GM21786 (cell line): Measurements from ENCODE around the gene BBS12.
"Not testable (repeated sequence)": the region's sequence is repeated elsewhere in the genome, so short reads cannot be mapped to it uniquely, and the experiment has no call there.

ENCODE experiments used
- ATAC-seq: cut with Tn5 transposase; IDR thresholded peaks from one replicate; pipeline ENCODE4 v1.9.1; 2021; ENCODE audit not compliant: unreplicated experiment

The BBS12 gene

GRCh38 chr4:122764071-122764820 lies 31.7 kb downstream of the BBS12 start:
- no peak for ATAC-seq

- ATAC-seq: peak; percentile 85
These were observed 32.3 kb downstream of the BBS12 start for GRCh38 chr4:122764821-122765215.

GRCh38 chr4:122765692-122766352 lies 33.3 kb downstream of the BBS12 start:
- no peak for ATAC-seq

GRCh38 chr4:122766353-122766705 lies 33.8 kb downstream of the BBS12 start:
- no peak for ATAC-seq

- no peak for ATAC-seq
These were observed 34.4 kb downstream of the BBS12 start for GRCh38 chr4:122766950-122767349.

- ATAC-seq: no peak
These were observed 39.2 kb downstream of the BBS12 start for GRCh38 chr4:122771724-122772123.

GRCh38 chr4:122772311-122772710 lies 39.8 kb downstream of the BBS12 start:
- ATAC-seq: no peak

GRCh38 chr4:122772986-122773385 lies 40.5 kb downstream of the BBS12 start:
- ATAC-seq: no peak

GRCh38 chr4:122775039-122775438 lies 42.5 kb downstream of the BBS12 start:
- no peak for ATAC-seq

GRCh38 chr4:122775987-122776836 lies 43.7 kb downstream of the BBS12 start:
- ATAC-seq: no peak

GRCh38 chr4:122776916-122777315 lies 44.4 kb downstream of the BBS12 start:
- ATAC-seq: no peak

GRCh38 chr4:122777846-122778673 lies 45.6 kb downstream of the BBS12 start:
- no peak for ATAC-seq

- ATAC-seq: no peak
These were observed 49.0 kb downstream of the BBS12 start for GRCh38 chr4:122781486-122781885.

- ATAC-seq: no peak
These were observed 51.1 kb downstream of the BBS12 start for GRCh38 chr4:122783301-122784215.

GRCh38 chr4:122784261-122784660 lies 51.8 kb downstream of the BBS12 start:
- no peak for ATAC-seq

- no peak for ATAC-seq
These were observed 52.6 kb downstream of the BBS12 start for GRCh38 chr4:122785099-122785498.

GRCh38 chr4:122786296-122786695 lies 53.8 kb downstream of the BBS12 start:
- ATAC-seq: not testable (repeated sequence)

- ATAC-seq: not testable (repeated sequence)
These were observed 54.4 kb downstream of the BBS12 start for GRCh38 chr4:122786920-122787319.

GRCh38 chr4:122787940-122788339 lies 55.4 kb downstream of the BBS12 start:
- ATAC-seq: no peak

- ATAC-seq: no peak
These were observed 56.4 kb downstream of the BBS12 start for GRCh38 chr4:122788935-122789334.
